ENCODE data around the gene AKAP13.
A peak's percentile ranks its signal among the peaks of the same experiment; 100 is the strongest.

- TF ChIP-seq POLR2AphosphoS5 (IDR thresholded peaks at IDR 0.05) (peak in 1 of 2 donors; percentile 16), CTCF (IDR thresholded peaks at IDR 0.05) (no peak), EP300 (IDR thresholded peaks at IDR 0.05) (no peak)
These were observed 153.6 kb downstream of the AKAP13 start for GRCh38 chr15:85534031-85534430.
